IMR-90 (cell line): ENCODE data around the gene SFTPB. TPM values are rescaled to one million over a fixed set of nuclear protein-coding genes. Genes with fewer than 3 reads are reported as not detected.

Source experiments
- ATAC-seq: fragments of 200-7000 bp; cut with Tn5 transposase; 2 replicates; pipeline ENCODE4 v1.9.1; 2020; ENCODE audit warnings: low read depth, mild to moderate bottlenecking, moderate library complexity
- BruUV-seq: library from RNA; stranded (reverse); fragments of 400-500 nt; replicated peaks from 2 replicates; lab custom pipeline; 2021; lab: Mats Ljungman, UMichigan
- CTCF ChIA-PET: fragments of 300-600 bp; formaldehyde crosslinking; extraction: SDS; loops from one replicate; lab custom pipeline; 2021; ENCODE audit warnings: antibody characterized with exemption; lab: Yijun Ruan, JAX
- POLR2A ChIA-PET: fragments of 300-600 bp; sonication (Branson Sonifier 250); formaldehyde crosslinking; loops from one replicate; lab custom pipeline; 2022; ENCODE audit warnings: antibody characterized with exemption; ENCODE audit not compliant: unreplicated experiment; lab: Charles Lee
- DNase-seq: peaks from one replicate; pipeline ENCODE4 v3.0.0; 2013
- H2AFZ ChIP-seq: replicated peaks from 2 replicates; pipeline ENCODE3; 2013; ENCODE audit warnings: low read length, mild to moderate bottlenecking; ENCODE audit not compliant: poor library complexity
- H2AK5ac ChIP-seq: 2 replicates; pipeline ENCODE4 v1.6.1; 2013; ENCODE audit warnings: low read depth, low read length, inconsistent platforms
- H2AK9ac ChIP-seq: replicated peaks from 2 replicates; pipeline ENCODE3; 2013; ENCODE audit warnings: mild to moderate bottlenecking, low read depth, low read length, moderate library complexity; ENCODE audit not compliant: poor library complexity
- H2BK120ac ChIP-seq: 2 replicates; pipeline ENCODE4 v1.6.1; 2013; ENCODE audit warnings: low read depth, low read length, inconsistent platforms
- H2BK15ac ChIP-seq: 3 replicates; pipeline ENCODE4 v1.6.1; 2013; ENCODE audit warnings: low read depth, low read length, inconsistent platforms
- H2BK20ac ChIP-seq: 2 replicates; pipeline ENCODE4 v1.6.1; 2013; ENCODE audit warnings: low read depth, mild to moderate bottlenecking, inconsistent platforms, low read length, moderate library complexity
- H2BK5ac ChIP-seq: 2 replicates; pipeline ENCODE4 v1.6.1; 2013; ENCODE audit warnings: mild to moderate bottlenecking, low read depth, low read length, inconsistent platforms; ENCODE audit not compliant: poor library complexity, severe bottlenecking
- H3K14ac ChIP-seq: replicated peaks from 2 replicates; pipeline ENCODE4 v1.6.1; 2013; ENCODE audit warnings: low read depth, low read length, inconsistent platforms
- H3K18ac ChIP-seq: 2 replicates; pipeline ENCODE4 v1.6.1; 2013; ENCODE audit warnings: low read depth, low read length, control low read depth
- H3K23ac ChIP-seq: 2 replicates; pipeline ENCODE4 v1.6.1; 2013; ENCODE audit warnings: low read depth, low read length, inconsistent platforms
- H3K27ac ChIP-seq: 2 replicates; pipeline ENCODE4 v1.5.1; 2013; ENCODE audit warnings: mild to moderate bottlenecking, control low read depth, low read length; ENCODE audit not compliant: insufficient read depth
- H3K27me3 ChIP-seq: 2 replicates; pipeline ENCODE4 v1.6.1; 2013; ENCODE audit warnings: low read length; ENCODE audit not compliant: control insufficient read depth, insufficient read depth
- H3K36me3 ChIP-seq: 2 replicates; pipeline ENCODE4 v1.6.1; 2013; ENCODE audit warnings: low read length, mixed read lengths; ENCODE audit not compliant: control insufficient read depth, insufficient read depth
- H3K4ac ChIP-seq: 2 replicates; pipeline ENCODE4 v1.6.1; 2013; ENCODE audit warnings: low read depth, low read length, inconsistent platforms
- H3K4me1 ChIP-seq: 2 replicates; pipeline ENCODE4 v1.6.1; 2013; ENCODE audit warnings: low read length, mixed read lengths; ENCODE audit not compliant: control insufficient read depth, insufficient read depth
- H3K4me2 ChIP-seq: 2 replicates; pipeline ENCODE4 v1.6.1; 2013; ENCODE audit warnings: low read depth, mild to moderate bottlenecking, control low read depth, low read length, moderate library complexity
- H3K4me3 ChIP-seq: 2 replicates; pipeline ENCODE4 v1.5.1; 2013; ENCODE audit warnings: low read depth, mild to moderate bottlenecking, control low read depth, low read length, moderate library complexity; ENCODE audit not compliant: insufficient read depth
- H3K56ac ChIP-seq: 2 replicates; pipeline ENCODE4 v1.6.1; 2013; ENCODE audit warnings: low read length, inconsistent platforms; ENCODE audit not compliant: insufficient read depth; ENCODE audit errors: extremely low read depth
- H3K79me1 ChIP-seq, 2 experiments: 2 replicates each; pipeline ENCODE4 v1.6.1; 2013; ENCODE audit warnings: low read length in 2 of 2, inconsistent platforms in 1 of 2, low read depth in 1 of 2
- H3K9ac ChIP-seq: 2 replicates; pipeline ENCODE4 v1.6.1; 2013; ENCODE audit warnings: low read depth, low read length, control low read depth
- H3K9me1 ChIP-seq: 2 replicates; pipeline ENCODE4 v1.6.1; 2013; ENCODE audit warnings: low read length, inconsistent platforms; ENCODE audit not compliant: insufficient read depth
- H3K9me3 ChIP-seq: 2 replicates; pipeline ENCODE4 v1.6.1; 2013; ENCODE audit warnings: low read length; ENCODE audit not compliant: control insufficient read depth, insufficient read depth
- H4K20me1 ChIP-seq: 2 replicates; pipeline ENCODE4 v1.6.1; 2013; ENCODE audit warnings: low read length, inconsistent platforms; ENCODE audit not compliant: insufficient read depth
- H4K5ac ChIP-seq: 2 replicates; pipeline ENCODE4 v1.6.1; 2013; ENCODE audit warnings: mild to moderate bottlenecking, low read depth, low read length, control low read depth
- H4K8ac ChIP-seq, 2 experiments: 2 replicates each; pipeline ENCODE4 v1.6.1; 2013; ENCODE audit warnings: low read depth in 2 of 2, low read length in 2 of 2, control low read depth in 1 of 2, inconsistent platforms in 1 of 2
- H4K91ac ChIP-seq: 2 replicates; pipeline ENCODE4 v1.6.1; 2013; ENCODE audit warnings: low read depth, low read length, inconsistent platforms; ENCODE audit not compliant: insufficient read depth
- CEBPB ChIP-seq: IDR thresholded peaks from 2 replicates; pipeline ENCODE4 v1.6.1; 2012; ENCODE audit warnings: low read depth, low read length, improper control_type of control experiment
- CHD1 ChIP-seq: IDR thresholded peaks from 2 replicates; pipeline ENCODE4 v1.6.1; 2012; ENCODE audit warnings: low read depth, low read length, improper control_type of control experiment
- FOS ChIP-seq: fragments of 150-350 bp; IDR thresholded peaks from 2 replicates; pipeline ENCODE4 v1.6.1; 2016; ENCODE audit warnings: low read depth, low read length
- MAFK ChIP-seq: IDR thresholded peaks from 2 replicates; pipeline ENCODE4 v1.6.1; 2012; ENCODE audit warnings: low read depth, low read length, improper control_type of control experiment
- MAZ ChIP-seq: IDR thresholded peaks from 2 replicates; pipeline ENCODE4 v1.6.1; 2012; ENCODE audit warnings: low read depth, mild to moderate bottlenecking, low read length, improper control_type of control experiment, moderate library complexity, borderline replicate concordance
- NFE2L2 ChIP-seq: fragments of 150-350 bp; IDR thresholded peaks from 2 replicates; pipeline ENCODE4 v1.6.1; 2016; ENCODE audit warnings: low read depth, mild to moderate bottlenecking, low read length
- POLR2A ChIP-seq: IDR thresholded peaks from 2 replicates; pipeline ENCODE4 v1.6.1; 2012; ENCODE audit warnings: mild to moderate bottlenecking, low read depth, low read length
- RAD21 ChIP-seq: IDR thresholded peaks from 2 replicates; pipeline ENCODE4 v1.6.1; 2012; ENCODE audit warnings: low read length, improper control_type of control experiment
- RFX5 ChIP-seq: IDR thresholded peaks from 2 replicates; pipeline ENCODE4 v1.8.0; 2012; ENCODE audit warnings: low read depth, mild to moderate bottlenecking, low read length, moderate library complexity
- SMC3 ChIP-seq: fragments of 150-350 bp; IDR thresholded peaks from 2 replicates; pipeline ENCODE4 v1.6.1; 2016; ENCODE audit warnings: low read depth, mild to moderate bottlenecking, antibody characterized with exemption, low read length, moderate library complexity
- WGBS, 2 experiments: methylation state at CpG; one replicate each; pipeline versions ENCODE4 v1.1.5 to v1.1.7; 2013; ENCODE audit warnings: missing lambda C conversion rate in 2 of 2; ENCODE audit not compliant: insufficient read length in 1 of 2; ENCODE audit errors: extremely low coverage in 2 of 2; 5-methylcytosine and 5-hydroxymethylcytosine counted together
- dilution Hi-C: fragments of 300-500 bp; cut with HindIII; formaldehyde crosslinking; loops from one replicate; pipeline ENCODE4 v1.14.3; 2018; ENCODE audit warnings: low sequenced_read_pairs; ENCODE audit not compliant: unreplicated experiment
- in situ Hi-C: fragments of 300-500 bp; cut with MboI; formaldehyde crosslinking; loops from 3 replicates; pipeline ENCODE4 v1.14.3; 2019; ENCODE audit warnings: low sequenced_read_pairs, inconsistent platforms, mixed read lengths
- intact Hi-C: fragments of 100-400 bp; cut with micrococcal nuclease; formaldehyde crosslinking; loops from 2 replicates; pipeline ENCODE4 v1.10.0; 2022
- polyA plus RNA-seq, 3 experiments: library from polyadenylated mRNA; depleted of rRNA; stranded (reverse); fragments of >200 nt; gene quantifications; 2 replicates each; pipeline ENCODE4 v1.2.3, GENCODE V29; 2012; ENCODE audit warnings: low replicate concordance in 1 of 3
- total RNA-seq: library from RNA; depleted of rRNA; stranded (reverse); fragments of >200 nt; gene quantifications from 2 replicates; pipeline ENCODE4 v1.2.3, GENCODE V29; 2012
- TF ChIP-seq, protein P1 (sequence below): fragments of 150-350 bp; IDR thresholded peaks from 2 replicates; pipeline ENCODE4 v1.6.1; 2017; ENCODE audit warnings: mild to moderate bottlenecking, antibody characterized with exemption, low read length, low read depth
- TF ChIP-seq, protein P2 (sequence below): conservative IDR thresholded peaks from 2 replicates; pipeline ENCODE4 v1.5.1; 2012; ENCODE audit warnings: mild to moderate bottlenecking, low read depth, low read length, improper control_type of control experiment
- TF ChIP-seq, protein P3 (sequence below): fragments of 150-350 bp; IDR thresholded peaks from 2 replicates; pipeline ENCODE4 v1.6.1; 2016; ENCODE audit warnings: low read depth, mild to moderate bottlenecking, low read length, moderate library complexity, borderline replicate concordance

The SFTPB gene
- total and polyA plus RNA-seq, 2 of the 4 experiments (the other 2 are of a cell fraction): not detected

DNA sequence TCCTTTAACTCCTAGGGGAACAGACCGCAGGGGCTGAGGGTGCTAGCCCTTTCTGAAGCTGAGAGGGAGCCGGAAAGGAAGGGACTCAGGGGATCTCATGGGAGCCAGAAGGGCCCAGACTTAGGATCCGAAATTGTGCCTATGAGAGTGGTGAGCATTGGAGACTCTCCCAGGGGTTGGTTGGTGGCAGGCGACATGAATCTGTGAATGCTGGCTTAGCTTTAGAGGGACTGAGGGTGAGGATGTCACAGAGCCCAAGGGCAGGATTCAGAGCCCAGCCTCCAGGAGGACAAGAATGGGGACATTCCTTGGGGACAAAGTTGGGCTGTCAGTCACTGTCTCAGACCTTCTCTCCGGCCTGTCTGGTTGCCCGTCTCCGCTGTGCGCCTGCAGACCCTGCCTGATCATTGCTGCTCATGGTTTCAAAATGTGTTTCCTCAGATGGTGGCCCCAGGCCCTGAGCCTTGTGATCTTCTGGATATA, 43.6 kb upstream of the SFTPB start:
- Histone ChIP-seq H4K20me1 (no peaks in the 10 kb centered on the region), H3K36me3 (no peaks in the 10 kb centered on the region), H3K14ac (peak overlapping the region; percentile 4; the same call in 1 of the 2 replicates), H3K4me2 (no peak overlapping the region), H3K27ac (no peak overlapping the region), H4K8ac (no peak overlapping the region), H3K23ac (no peak overlapping the region), H3K18ac (no peak overlapping the region), H3K9me1 (no peaks in the 10 kb centered on the region), H2BK120ac (no peak overlapping the region), H4K5ac (no peak overlapping the region), H3K4me3 (no peak overlapping the region), H3K4me1 (peaks cover 4% of the 10 kb centered on the region; the same call in 1 of the 2 replicates), H4K91ac (no peak overlapping the region), H3K79me1 (no peaks in the 10 kb centered on the region), H2BK20ac (no peak overlapping the region), H2AK9ac (no peak overlapping the region), H3K56ac (no peak overlapping the region), H2BK15ac (no peak overlapping the region), H3K9ac (no peak overlapping the region), H2AK5ac (peak overlapping the region; percentile 23; the same call in 1 of the 2 replicates), H2BK5ac (no peak overlapping the region), H2AFZ (no peak overlapping the region), H3K9me3 (no peaks in the 10 kb centered on the region), H3K27me3 (peaks cover 3% of the 10 kb centered on the region), H3K4ac (0 out of 2 replicates have a peak overlapping the region, but pooled peaks have one; percentile 13)
- dilution Hi-C loops (no loop called here), intact Hi-C loops (no loop called here), in situ Hi-C loops (no loop called here)
- BruUV-seq: no TSS peak
- TF ChIP-seq FOS (no peak), CHD1 (no peak), MAZ (no peak), CEBPB (no peak), RFX5 (no peak), SMC3 (no peak), MAFK (no peak), RAD21 (no peak), POLR2A (no peak), NFE2L2 (no peak)
- TF ChIP-seq, protein P1, sequence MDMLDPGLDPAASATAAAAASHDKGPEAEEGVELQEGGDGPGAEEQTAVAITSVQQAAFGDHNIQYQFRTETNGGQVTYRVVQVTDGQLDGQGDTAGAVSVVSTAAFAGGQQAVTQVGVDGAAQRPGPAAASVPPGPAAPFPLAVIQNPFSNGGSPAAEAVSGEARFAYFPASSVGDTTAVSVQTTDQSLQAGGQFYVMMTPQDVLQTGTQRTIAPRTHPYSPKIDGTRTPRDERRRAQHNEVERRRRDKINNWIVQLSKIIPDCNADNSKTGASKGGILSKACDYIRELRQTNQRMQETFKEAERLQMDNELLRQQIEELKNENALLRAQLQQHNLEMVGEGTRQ: no peak
- TF ChIP-seq, protein P2, sequence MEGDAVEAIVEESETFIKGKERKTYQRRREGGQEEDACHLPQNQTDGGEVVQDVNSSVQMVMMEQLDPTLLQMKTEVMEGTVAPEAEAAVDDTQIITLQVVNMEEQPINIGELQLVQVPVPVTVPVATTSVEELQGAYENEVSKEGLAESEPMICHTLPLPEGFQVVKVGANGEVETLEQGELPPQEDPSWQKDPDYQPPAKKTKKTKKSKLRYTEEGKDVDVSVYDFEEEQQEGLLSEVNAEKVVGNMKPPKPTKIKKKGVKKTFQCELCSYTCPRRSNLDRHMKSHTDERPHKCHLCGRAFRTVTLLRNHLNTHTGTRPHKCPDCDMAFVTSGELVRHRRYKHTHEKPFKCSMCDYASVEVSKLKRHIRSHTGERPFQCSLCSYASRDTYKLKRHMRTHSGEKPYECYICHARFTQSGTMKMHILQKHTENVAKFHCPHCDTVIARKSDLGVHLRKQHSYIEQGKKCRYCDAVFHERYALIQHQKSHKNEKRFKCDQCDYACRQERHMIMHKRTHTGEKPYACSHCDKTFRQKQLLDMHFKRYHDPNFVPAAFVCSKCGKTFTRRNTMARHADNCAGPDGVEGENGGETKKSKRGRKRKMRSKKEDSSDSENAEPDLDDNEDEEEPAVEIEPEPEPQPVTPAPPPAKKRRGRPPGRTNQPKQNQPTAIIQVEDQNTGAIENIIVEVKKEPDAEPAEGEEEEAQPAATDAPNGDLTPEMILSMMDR: no peak
- TF ChIP-seq, protein P3, sequence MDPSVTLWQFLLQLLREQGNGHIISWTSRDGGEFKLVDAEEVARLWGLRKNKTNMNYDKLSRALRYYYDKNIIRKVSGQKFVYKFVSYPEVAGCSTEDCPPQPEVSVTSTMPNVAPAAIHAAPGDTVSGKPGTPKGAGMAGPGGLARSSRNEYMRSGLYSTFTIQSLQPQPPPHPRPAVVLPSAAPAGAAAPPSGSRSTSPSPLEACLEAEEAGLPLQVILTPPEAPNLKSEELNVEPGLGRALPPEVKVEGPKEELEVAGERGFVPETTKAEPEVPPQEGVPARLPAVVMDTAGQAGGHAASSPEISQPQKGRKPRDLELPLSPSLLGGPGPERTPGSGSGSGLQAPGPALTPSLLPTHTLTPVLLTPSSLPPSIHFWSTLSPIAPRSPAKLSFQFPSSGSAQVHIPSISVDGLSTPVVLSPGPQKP: no peak
- ChIA-PET POLR2A (no interaction called here), CTCF (interaction anchor here (1.9 kb wide), 1 partner anchor 33 kb away, joined by 5 read pairs; no protein-coding TSS in a partner anchor)
- 100% methylated on average over 4 of the region's 8 CpGs; no CpG with 5 or more reads in 1 of the 2 experiments for WGBS, 2 experiments
- no peak for DNase-seq
- no peak for ATAC-seq
